GM20000 (cell line): ENCODE data around the gene EFNA5.

ENCODE experiments used
- DNase-seq: peaks from one replicate; pipeline ENCODE4 v3.0.0; 2012; ENCODE audit warnings: low spot score
- TF ChIP-seq, protein P1 (sequence below): IDR thresholded peaks from 2 replicates; pipeline ENCODE4 v1.5.1; 2012; ENCODE audit warnings: mild to moderate bottlenecking, control low read depth; ENCODE audit errors: extremely low read depth, missing control alignments

EFNA5 gene

DNA sequence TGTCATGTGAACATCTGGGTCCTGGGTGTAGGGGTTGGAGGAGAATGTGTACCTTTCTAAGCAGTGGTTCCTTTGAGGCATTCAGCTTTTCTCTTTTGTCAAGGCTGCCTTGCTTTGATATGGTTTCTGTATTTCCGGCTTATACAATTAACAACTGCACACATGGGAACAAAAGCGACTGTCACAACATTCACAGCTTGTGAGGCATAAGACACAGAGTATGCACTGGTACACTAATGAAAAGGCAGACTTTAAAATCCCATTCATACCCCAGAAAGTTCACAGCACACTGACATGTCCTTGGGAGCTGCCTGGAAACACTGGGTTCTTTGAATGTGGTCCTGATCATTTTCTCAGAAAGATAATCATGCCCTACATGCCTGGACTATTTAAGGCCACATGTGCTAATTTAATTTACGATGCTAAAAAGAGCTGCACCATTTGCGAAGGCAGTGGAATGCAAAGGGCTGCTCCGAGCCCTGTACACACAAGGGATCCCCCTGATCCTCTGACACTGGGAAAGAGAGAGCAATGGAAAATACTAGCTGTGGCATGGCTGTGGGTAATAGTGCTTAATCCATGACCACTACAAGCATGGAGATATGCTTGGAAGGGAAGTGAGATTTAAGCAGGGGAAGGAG, 131.8 kb downstream of the EFNA5 start:
- TF ChIP-seq, protein P1, sequence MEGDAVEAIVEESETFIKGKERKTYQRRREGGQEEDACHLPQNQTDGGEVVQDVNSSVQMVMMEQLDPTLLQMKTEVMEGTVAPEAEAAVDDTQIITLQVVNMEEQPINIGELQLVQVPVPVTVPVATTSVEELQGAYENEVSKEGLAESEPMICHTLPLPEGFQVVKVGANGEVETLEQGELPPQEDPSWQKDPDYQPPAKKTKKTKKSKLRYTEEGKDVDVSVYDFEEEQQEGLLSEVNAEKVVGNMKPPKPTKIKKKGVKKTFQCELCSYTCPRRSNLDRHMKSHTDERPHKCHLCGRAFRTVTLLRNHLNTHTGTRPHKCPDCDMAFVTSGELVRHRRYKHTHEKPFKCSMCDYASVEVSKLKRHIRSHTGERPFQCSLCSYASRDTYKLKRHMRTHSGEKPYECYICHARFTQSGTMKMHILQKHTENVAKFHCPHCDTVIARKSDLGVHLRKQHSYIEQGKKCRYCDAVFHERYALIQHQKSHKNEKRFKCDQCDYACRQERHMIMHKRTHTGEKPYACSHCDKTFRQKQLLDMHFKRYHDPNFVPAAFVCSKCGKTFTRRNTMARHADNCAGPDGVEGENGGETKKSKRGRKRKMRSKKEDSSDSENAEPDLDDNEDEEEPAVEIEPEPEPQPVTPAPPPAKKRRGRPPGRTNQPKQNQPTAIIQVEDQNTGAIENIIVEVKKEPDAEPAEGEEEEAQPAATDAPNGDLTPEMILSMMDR, result no peak
- no peak for DNase-seq

DNA sequence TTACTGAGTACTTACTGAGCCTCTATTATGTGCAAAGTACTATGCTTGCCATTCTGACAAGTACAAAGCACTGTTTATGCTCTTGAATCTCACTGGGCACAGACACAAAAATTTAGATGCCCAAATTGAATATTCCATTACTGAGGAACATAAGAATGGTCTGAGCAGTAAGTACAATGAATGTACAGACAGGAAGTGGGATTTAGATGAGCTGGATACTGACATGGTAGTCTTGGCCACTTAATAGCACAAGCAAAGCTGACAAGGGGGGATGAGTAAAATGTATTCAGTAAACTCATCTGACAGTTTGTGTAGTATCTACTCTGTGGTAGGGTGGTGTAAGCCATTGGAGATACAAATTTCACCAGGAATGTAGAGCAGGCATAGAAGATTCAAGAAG, 132.4 kb downstream of the EFNA5 start:
- DNase-seq, result no peak
- TF ChIP-seq, protein P1, result no peak

DNA sequence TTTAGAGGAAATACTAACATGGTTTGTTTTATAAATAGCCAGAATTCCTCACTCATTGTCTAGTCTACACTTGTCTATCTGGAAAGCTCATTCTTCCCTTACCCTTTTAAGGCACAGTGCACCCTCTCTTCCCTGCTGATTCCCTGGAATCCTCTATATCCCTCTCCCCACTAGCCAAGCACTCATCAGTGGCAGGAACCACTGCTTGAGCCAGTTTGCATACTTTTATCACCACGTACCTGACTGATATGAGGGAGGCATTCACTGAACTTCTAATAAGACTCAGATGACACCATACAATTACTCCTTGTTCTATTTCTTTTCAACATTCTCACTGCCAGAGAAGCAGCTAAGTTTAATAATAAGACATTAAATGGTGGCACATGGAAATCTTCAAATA, 134.9 kb downstream of the EFNA5 start:
- no peak for DNase-seq
- TF ChIP-seq, protein P1, result no peak

DNA sequence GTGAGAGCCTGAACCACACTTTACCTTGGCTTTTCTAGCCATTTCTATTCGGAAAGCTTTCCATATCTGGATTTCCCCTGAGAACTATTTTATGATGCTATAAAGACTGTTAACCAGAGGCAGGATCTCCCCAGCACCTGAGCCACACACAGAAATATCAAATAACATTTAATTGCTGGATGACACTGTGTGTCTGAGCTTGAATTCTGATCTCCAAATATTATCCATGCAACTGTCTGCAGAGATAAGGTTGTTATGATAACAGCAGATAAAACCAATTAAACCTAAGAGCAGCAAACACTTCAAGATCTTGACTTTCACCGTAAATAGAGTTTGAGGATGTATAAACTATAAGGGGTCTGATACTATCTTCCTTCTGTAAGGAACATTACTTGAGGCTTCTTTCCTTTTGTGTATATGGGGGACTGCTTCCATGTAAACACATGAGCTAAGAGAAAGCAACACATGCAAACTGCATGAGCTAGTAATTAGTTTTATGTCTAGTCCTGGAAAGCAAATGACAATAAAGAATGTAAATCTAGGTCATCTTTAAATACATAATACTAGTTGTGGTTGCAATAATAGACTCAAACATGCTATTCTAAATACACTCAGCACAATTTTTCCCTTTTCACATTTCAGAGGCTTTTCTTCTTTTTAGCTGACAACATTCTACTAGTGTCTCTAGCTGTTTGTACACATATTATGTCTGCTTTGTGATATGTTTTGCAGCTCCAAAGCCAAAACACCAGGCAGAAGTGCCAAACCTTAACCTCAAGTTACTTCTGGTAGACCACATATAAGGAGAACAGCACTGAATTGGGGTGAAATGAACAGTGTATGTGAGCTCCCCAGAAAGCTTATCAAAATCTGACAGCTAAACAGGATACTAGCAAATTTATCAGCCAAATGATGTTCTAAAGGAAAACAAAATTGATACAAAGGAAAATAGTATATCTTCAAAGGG, 136.5 kb downstream of the EFNA5 start:
- no peak for DNase-seq
- TF ChIP-seq, protein P1, result no peak

DNA sequence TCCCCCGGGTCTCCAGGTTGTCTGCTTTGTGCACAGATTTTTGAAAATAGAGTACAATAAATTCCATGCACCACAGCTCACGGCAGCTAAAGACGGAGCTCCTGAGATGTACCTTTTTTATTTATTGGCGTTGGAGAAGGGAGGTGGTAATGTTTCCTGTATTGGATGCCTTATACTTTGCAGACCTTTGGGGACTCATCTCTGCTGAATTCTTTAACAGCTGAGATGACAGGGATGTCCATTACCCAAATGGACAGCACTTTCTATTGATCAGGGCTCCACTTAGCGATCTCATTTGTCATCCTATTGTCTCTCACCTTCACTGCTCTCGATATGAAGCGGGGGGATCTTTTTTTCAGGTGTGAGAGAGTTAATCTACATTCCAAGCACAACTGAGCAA, 137.8 kb downstream of the EFNA5 start:
- TF ChIP-seq, protein P1, result no peak
- DNase-seq, result no peak

DNA sequence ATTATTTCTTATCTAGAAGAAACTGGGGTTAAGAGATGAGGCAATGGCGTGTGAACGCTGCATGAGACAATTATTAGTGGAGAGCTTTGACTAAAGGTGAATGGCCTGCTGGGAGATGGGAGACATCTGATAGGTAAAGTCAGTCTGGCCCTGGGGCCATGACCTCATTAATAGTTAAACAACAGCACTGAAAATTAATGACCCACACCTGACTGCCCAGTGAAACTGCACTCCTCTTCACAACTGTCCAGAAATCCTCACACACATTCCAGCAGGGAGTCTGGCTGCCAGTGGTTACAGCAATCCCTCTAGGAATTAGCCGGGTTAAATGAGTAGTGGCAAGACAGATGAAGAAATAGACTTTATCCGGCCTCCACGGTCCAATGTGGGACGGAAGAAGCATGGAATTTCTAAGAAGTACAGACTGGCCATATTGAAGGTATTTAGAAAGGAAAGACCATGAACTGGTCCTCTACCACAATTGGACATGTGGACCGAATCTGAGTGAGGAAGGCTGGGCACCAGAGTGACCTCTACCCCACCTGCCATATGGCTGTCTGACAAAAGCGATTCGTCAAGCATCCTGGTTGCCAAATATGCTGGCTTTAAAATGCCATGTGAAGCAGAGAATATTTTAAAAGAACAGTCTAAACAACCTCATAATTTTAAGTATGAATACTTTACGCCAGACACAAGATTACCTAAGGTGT, 138.4 kb downstream of the EFNA5 start:
- TF ChIP-seq, protein P1, result no peak
- DNase-seq, result no peak
